HG03521 (cell line): ENCODE data around the gene TTC33.
"Not testable (repeated sequence)": the region's sequence is repeated elsewhere in the genome, so short reads cannot be mapped to it uniquely, and the experiment has no call there.

Experiments used
- ATAC-seq: cut with Tn5 transposase; IDR thresholded peaks from one replicate; pipeline ENCODE4 v1.9.1; 2021; ENCODE audit warnings: mild to moderate bottlenecking, moderate library complexity; ENCODE audit not compliant: unreplicated experiment

The TTC33 gene

DNA sequence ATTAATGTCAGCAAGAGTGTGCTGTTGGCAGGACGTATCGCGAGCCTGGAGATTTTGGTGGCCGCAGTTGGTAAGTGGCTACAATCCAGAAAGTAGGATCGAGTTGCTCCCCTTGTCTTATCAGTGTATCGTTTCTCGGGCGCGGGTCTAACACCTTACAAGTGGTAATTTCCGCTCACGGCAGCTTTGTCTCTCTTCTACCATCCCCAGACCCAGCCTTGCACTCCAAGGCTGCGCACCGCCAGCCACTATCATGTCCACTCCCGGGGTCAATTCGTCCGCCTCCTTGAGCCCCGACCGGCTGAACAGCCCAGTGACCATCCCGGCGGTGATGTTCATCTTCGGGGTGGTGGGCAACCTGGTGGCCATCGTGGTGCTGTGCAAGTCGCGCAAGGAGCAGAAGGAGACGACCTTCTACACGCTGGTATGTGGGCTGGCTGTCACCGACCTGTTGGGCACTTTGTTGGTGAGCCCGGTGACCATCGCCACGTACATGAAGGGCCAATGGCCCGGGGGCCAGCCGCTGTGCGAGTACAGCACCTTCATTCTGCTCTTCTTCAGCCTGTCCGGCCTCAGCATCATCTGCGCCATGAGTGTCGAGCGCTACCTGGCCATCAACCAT, 74.9 kb downstream of the TTC33 start:
- no peak for ATAC-seq

DNA sequence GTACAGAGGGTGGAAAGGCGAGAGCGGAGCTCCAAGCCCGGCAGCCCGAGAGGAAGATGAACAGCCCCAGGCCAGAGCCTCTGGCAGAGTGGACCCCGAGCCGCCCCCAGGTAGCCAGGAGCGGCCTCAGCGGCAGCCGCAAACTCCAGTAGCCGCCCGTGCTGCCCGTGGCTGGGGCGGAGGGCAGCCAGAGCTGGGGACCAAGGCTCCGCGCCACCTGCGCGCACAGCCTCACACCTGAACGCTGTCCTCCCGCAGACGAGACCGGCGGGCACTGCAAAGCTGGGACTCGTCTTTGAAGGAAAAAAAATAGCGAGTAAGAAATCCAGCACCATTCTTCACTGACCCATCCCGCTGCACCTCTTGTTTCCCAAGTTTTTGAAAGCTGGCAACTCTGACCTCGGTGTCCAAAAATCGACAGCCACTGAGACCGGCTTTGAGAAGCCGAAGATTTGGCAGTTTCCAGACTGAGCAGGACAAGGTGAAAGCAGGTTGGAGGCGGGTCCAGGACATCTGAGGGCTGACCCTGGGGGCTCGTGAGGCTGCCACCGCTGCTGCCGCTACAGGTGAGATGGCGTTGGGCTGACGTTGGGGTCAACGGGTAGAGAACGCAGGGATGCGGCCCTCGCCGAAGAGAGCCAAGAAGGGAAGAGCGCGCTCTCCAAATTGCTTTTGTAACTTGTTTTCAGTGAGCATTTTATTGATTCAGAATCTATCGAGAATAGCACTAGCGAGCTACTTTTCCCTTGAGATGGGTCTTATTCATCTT, 75.7 kb downstream of the TTC33 start, which contains the start of gene PTGER4:
Gene PTGER4 (plus strand): TSS at position 3 of the 769 bp plus-strand sequence. CDS start 1,079 bp downstream, outside the sequence.
- ATAC-seq = peak; percentile 23

DNA sequence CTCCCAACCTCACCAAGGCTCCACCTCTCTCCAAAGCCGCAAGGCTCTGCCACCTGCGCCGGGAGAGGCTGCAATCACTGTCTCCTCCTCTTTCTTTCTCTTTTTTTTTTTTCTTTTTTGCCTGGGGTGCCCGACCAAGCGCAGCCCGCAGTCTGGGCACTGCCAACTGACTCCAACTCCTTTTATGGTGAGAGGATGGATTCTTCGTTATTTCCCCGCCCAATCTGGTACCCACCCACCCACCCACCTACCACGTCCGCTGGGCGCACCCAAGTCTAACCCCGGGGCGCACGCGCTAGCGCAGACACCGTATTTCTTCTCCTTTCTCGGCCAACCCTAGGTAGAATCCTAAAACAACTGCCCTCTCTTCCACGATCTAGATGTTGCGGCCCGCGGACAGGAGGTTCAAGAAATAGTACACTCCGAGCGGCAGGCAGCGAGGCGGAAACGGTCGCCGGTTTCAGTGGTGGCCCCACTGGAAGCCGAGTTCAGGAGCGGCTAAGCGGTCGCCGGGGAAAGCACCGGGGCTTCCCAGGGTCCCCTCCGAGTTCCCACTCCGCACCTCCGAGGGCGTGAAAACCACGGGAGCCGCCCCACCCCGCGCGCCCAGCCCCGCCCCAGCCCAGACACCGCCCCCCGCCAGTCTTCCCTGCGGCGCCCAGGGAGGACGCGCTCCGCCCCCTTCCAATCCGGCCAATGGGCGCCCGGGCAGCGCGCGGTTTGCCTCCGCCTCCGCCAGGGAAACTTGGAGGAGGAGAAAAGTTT, 76.4 kb downstream of the TTC33 start:
- ATAC-seq = peak; percentile 62

DNA sequence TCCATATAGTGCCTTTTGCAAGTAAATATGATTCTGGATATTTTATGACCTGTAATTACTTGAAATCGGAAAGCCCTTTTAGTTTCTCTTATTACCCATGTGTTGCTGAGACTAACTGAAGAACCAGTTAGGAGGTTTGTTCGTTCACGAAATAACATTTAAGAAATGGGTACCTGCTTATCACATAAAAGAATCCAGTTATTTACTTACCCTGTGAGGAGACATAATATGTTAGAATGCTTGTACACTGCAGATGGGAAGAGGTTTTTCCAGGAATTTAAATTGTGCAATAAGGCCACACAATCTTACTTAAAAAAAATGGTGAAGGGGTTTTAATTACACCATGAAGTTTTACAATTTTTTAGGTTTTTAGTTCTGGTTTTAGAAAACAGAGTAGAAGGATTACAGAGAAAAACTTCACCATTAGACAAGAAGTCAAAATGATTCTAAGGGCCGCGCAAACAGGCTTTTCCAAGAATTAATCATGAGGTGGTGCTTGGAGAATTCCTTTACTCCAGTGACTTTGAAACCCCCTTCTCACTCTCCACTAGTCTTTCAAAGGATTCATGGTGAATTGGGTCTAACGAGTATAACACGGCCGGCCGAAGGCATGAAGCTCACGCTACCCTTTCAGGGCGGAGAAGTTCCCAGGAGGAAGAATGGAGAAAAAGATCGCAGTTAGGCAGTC, 77.2 kb downstream of the TTC33 start:
- ATAC-seq = no peak

DNA sequence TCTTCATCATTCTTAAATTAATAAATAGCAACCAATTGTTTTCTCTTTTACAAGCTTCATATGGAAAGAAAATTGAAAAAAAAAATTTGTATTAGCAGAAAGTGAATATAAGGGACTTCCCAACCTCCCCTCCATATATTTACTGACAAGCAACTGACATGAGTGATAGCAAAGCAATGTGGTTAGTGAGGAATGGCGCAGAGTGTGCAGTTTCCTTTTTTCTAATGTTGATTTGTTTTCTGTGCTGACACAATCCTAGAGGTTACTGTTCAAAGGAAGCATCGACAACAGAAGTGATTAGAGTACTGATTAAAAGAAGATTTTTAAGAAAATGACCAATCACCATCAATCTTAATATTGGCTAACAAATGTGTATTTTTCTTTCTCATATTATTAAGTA, 77.7 kb downstream of the TTC33 start:
- no peak for ATAC-seq

DNA sequence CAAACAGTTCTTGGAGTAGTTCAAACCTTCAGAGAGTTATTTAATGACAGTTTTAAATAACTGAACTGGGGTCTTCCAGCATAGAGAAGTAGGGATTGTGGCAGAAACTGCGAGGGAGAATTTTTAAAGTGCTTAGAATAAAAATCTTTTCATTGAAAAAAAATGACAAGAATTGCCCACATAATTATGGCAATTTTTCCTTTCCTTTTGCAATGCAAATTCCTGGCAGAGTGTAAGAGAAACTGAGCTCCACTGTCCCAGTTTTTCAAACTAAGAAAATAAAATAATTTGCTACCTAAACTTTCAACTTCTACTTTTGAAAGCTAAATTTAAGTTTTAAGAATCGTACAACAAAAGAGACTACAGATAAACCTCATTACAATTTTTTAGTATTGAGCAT, 78.3 kb downstream of the TTC33 start:
- ATAC-seq = no peak

DNA sequence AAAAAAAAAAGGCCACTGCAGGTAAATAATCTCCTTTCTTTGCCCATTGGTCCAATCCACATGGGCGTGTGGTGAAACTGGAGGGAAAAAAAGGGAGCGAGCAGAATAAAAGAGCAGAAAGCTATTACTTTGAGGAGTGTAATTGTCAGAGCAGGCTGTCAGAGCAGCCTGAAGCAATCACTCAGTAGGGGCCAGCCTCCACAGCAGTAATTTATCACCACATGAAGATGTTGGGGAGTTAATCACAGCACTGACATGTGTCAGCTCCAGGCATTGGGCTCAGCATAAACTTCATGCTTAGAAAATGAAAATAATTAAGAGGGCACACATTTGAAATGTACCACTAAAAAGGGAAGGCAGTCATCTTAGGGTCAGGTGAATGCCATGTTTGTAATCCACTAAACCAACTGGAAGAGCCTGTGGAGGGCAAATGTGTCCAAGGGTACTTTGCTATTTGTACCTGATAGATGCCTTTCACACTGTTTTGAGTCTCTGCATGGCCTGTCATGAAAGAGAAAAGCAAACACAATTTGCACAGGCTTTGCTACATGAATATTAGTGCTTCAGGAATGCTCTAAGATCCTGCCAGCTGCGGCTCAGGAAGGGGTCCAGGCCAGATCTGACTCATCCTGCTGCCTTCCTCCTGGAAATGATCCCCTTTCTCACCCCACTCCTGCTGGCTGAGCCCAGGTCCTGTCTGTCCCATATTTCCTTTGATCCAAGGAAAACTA, 79.0 kb downstream of the TTC33 start:
- ATAC-seq = no peak

DNA sequence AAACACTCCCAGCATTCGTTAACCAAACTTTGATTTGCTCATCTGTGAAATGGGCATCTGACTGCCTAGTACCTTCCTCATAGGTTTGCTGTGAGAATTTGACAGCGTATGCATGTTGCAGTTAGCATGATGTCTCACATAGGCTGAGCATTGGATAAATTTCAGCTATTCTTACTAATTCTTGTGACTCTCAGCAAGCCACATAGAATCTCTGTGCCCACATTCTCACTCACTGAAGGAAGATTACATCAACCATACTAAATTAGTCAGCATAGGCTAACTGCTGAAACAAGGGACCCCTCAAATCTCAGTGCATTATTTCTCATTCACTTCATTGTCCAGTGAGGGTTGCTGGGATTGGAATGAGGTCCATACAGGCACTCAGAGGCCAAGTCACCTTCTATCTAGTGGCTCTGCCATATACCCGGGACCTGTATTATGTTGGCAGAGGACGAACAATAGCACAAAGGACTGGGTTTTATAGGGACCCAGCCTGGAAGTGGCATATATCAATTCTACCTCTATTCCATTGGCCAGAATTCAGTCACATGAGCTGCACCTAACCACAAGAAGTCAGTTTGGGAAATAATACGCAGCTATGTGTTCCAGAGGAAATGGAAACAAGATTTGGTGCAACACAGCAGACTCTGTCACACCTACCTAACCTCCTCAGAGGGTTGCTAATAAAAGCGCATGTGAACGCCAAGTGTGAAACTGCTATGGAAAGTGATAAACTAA, 80.2 kb downstream of the TTC33 start:
- no peak for ATAC-seq

DNA sequence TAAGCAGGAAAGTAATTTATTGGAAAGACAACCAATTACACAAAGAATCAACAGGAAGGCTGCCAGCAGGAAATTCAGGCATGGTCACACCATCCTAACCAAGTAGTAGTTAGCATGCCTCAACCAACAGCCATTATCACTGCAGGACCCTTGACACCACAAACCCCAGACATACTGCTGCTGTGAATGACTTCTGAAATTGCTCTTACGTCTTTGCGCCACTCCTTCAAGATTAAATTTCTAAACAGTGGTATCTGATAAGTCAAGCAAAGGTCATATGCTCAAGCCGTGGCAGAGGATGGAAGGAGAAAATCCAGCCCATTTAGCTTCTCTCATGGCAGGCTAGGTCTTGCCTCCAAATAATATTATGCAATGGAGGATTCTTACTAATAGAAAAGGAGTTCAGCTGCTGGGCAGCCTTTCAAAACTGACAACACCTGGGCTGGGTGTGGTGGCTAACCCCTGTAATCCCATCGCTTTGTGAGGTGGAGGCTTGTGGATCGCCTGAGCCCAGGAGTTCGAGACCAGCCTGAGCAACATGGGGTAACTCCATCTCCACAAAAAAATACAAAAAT, 81.0 kb downstream of the TTC33 start:
- ATAC-seq = no peak

DNA sequence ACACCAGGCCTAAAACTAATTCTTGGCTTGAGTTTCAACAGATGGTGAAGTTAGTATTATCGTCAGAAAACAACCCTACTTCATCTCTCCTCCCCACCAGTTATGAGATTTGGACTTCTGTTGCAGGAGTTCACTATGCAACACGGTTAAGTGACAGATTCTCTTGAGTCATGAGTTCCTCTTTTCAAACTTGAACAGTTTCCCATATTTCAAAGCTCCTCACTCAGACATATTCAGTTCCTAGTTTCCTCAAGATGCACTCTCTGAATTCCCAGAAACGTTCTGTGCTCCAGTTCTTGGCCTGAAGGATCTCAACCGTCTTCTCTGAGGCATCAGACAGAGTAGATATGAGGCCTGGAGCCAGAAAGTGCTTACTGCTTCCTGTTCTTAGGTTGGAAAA, 83.3 kb downstream of the TTC33 start:
- ATAC-seq = no peak

DNA sequence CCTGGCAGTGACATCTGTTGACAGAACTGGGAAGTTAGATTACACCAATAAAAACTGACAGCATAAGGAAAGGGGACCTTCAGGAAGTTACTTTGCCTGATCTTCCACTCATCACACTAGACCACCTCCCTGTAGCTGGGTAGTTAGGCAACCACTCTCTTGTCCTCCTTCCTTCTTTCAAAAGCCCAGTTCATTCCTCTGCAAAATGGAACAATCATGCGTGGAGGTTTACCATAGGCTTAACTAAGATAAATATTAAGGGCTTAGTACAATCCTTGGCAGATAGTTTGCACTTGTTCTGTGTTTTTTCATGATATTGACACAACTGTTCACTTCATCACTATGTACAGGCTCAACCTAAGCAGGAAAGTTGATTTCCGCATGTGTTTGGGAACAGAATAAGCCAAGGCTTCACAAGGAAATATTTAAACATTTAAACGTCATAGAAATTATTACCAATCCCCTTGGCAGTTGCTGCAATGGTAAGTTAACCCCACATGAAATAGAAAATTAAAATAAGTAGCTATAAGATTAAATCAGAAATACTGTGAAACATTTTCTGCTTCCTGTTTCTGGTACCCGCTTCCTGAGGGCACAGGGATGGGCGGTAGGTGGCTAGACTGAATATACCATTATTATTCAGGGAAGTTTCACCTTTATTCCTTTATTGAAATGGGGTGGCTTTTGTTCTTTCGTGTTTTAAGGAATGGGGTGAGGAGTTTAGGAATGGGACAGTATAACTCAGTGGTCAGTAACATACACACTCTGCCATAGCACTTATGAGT, 86.0 kb downstream of the TTC33 start:
- no peak for ATAC-seq

DNA sequence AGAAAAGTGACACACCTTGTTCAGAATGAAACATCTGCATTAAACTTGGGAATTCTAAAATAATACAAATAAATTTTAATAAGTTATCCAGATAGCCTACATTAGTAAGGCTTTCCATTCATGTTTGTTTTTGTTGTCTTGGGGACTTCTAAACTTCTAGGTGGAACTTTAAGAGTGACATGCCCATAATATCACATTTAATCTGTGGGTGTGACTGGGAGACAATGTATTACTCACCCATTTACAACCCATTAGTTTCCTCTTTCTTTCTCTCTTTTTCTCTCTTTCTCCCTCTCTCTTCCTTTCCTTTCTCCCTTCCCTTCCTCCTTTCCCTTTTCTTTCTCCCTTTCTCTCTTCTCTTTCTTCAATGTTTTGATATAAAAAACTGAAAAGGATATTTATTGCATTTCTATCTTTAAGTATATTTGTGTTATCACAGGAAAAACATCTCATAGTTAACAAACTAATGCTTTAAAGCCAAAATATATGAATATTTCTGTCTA, 88.5 kb downstream of the TTC33 start:
- no peak for ATAC-seq

DNA sequence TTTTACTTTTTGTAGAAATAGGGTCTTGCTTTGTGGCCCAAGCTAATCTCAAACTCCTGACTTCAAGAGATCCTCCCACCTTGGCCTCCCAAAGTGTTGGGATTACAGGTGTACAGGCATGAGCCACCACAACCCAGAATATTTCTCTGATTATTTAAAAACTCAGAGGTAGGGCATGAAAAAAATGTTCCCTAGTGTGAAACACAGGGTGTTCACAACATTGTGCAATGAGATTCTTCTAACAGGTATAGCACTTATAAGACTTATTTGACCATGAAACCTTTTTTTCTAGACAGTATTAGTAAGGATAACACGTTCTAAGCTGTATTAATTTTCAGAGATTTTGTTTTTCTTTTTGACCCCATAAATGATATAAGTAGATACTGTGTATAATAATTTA, 89.1 kb downstream of the TTC33 start:
- no peak for ATAC-seq

DNA sequence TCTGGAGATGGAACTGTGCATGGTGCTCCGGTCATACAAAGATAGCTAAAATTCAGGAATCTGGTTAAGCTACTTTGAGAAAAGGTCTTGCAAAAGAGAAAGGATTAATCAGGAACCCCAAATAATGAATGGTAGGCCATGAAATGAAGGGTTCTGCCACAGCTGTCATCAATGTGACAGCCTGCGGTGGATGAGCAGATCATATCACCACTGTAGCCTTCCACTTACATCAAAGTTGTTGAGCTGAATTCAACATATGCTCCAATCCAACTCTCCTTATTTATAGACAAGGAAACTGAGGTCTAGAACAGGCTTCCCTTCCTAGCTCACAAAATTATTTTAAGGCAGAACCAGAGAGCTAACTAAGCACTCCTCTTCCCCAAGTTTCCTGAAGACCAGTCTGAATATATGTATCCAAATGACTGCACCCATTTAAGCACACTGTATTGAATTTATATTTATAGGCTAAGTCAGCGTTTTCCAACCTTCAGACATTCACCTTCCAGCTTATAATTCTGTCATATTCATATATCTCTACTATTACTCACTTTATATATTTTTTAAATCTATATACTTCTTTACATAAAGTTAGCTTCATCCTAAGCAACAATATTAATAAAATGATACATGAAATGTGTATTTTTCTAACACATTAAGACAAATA, 90.0 kb downstream of the TTC33 start:
- no peak for ATAC-seq

DNA sequence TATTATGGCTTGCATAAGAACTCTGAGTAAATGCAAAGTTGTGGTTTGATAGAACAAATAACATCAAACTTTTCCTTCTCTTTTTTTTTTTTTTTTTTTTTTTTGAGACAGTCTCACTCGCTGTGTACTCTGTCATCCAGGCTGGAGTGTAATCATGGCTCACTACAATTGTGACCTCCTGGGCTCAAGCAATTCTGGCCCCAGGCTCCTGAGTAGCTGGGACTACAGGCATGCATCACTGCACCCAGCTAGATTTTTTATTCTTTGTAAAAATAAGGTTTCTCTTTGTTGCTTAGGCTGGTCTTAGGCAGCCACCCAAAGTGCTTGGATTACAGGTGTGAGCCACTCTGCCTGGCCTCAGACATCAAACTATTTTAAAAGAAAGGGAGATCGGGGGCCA, 95.0 kb downstream of the TTC33 start:
- no peak for ATAC-seq

DNA sequence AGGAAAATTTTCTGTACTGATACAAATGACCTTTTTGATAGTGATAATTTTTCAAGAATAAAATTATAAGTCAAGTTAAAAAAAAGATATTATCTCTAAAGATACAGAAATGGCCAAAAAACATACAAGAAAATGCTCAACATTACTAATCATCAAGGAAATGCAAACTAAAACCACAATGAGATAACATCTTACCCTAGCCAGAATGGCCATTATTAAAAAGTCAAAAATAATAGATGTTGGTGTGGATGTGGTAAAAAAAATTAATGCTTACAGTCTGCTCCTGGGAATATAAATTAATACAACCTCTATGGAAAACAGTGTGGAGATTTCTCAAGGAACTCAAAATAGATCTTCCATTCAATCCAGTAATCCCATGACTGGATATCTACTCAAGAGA, 99.0 kb downstream of the TTC33 start:
- no peak for ATAC-seq

DNA sequence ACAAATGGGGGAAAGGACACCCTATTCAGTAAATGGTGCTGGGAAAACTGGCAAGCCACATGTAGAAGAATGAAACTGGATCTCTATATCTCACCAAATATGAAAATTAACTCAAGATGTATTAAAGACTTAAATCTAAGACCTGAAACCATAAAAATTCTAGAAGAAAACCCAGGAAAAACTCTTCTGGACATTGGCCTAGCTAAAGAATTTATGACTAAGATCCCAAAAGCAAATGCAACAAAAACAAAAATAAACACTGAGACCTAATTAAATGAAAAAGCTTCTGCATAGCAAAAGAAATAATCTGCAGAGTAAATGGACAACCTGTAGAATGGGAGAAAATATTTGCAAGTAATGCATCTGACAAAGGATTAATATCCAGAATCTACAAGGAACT, 99.7 kb downstream of the TTC33 start:
- ATAC-seq = not testable (repeated sequence)

DNA sequence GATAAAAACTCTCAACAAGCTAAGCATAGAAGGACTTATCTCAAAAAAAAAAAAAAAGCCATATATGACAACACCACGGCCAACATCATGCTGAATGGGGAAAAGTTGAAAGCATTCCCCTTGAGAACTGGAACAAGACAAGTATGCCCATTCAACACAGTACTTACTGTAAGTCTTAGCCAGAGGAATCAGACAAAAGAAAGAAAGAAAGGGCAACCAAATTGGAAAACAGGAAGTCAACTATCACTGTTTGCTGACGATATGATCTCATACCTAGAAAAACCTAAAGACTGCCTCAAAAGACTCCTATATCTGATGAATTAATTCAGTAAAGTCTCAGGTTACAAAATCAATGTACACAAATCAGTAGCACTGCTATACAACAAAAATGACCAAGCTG, 100.6 kb downstream of the TTC33 start:
- ATAC-seq = no peak
